Naive B cell (primary cell): ENCODE measurements around the gene HIBCH. TPM values are rescaled to one million over a fixed set of nuclear protein-coding genes. Genes with fewer than 3 reads are reported as not detected.

Source experiments
- ATAC-seq, 2 donors: fragments of 150-1000 bp; cut with Tn5 transposase; 2 replicates each; pipeline ENCODE4 v1.10.0; 2021; ENCODE audit warnings: low read depth in 2 of 2, mild to moderate bottlenecking in 2 of 2, moderate library complexity in 2 of 2
- DNase-seq: peaks from one replicate; pipeline ENCODE4 v3.0.0; 2022
- H3K27ac Mint-ChIP-seq, 6 donors: one replicate each; pipeline ENCODE4 v1.8.0; 2020 to 2022; ENCODE audit warnings: mild to moderate bottlenecking in 6 of 6, mixed read lengths in 6 of 6, moderate library complexity in 5 of 6, inconsistent platforms in 2 of 6
- H3K27me3 Mint-ChIP-seq, 3 donors: one replicate each; pipeline ENCODE4 v1.8.0; 2021 to 2022; ENCODE audit warnings: mixed read lengths in 3 of 3, mild to moderate bottlenecking in 1 of 3
- H3K36me3 Mint-ChIP-seq, 2 donors: one replicate each; pipeline ENCODE4 v1.8.0; 2020 to 2022; ENCODE audit warnings: mixed read lengths in 2 of 2, inconsistent platforms in 1 of 2, mild to moderate bottlenecking in 1 of 2
- H3K4me1 Mint-ChIP-seq, 3 donors: one replicate each; pipeline ENCODE4 v1.8.0; 2020 to 2022; ENCODE audit warnings: mixed read lengths in 3 of 3, inconsistent platforms in 1 of 3, mild to moderate bottlenecking in 1 of 3, moderate library complexity in 1 of 3
- H3K4me3 Mint-ChIP-seq, 8 donors: one replicate each; pipeline ENCODE4 v1.8.0; 2020 to 2022; ENCODE audit warnings: mild to moderate bottlenecking in 8 of 8, mixed read lengths in 8 of 8, moderate library complexity in 8 of 8, inconsistent platforms in 2 of 8
- H3K9me3 Mint-ChIP-seq, 7 donors: one replicate each; pipeline ENCODE4 v1.8.0; 2020 to 2022; ENCODE audit warnings: mixed read lengths in 7 of 7, mild to moderate bottlenecking in 5 of 7, inconsistent platforms in 2 of 7, moderate library complexity in 1 of 7
- polyA plus RNA-seq, 6 donors: library from polyadenylated mRNA; unstranded; fragments of 300-500 nt; fragmentation: Illumina TruSeq; gene quantifications; one replicate each; pipeline ENCODE4 v1.2.3, GENCODE V29; 2021; ENCODE audit warnings: low read depth in 6 of 6

Gene HIBCH
- polyA plus RNA-seq, 6 donors from 2014 or later: 11.6 to 31.7 (median 22.4) TPM

GRCh38 chr2:190180313-190181122 lies 139.1 kb downstream of the HIBCH start:
- DNase-seq: peak; percentile 48
- Mint-ChIP-seq H3K4me1 (peaks cover 16 to 22% (median 20%) of the 10 kb centered on the region in 3 donors), H3K9me3 (no peaks in the 10 kb centered on the region), H3K4me3 (peak overlapping the region; percentile 78 to 92 (median 86)), H3K36me3 (no peaks in the 10 kb centered on the region), H3K27me3 (peaks cover 0 to 10% (median 5%) of the 10 kb centered on the region in 3 donors), H3K27ac (peak overlapping the region in 1 of 6 donors; percentile 72)
- peak; percentile 77 to 80 for ATAC-seq

GRCh38 chr2:190179754-190180312 lies 139.8 kb downstream of the HIBCH start:
- DNase-seq: no peak
- peak overlapping the region; percentile 65 to 89 (median 80) for H3K4me3 Mint-ChIP-seq

GRCh38 chr2:190178066-190178722 lies 141.4 kb downstream of the HIBCH start:
- H3K27me3 Mint-ChIP-seq: peaks cover 0 to 10% (median 5%) of the 10 kb centered on the region in 3 donors
- ATAC-seq (no peak), DNase-seq (no peak)
- H3K36me3 Mint-ChIP-seq: no peaks in the 10 kb centered on the region
- H3K4me1 Mint-ChIP-seq: peaks cover 16 to 20% (median 18%) of the 10 kb centered on the region in 3 donors
- peaks cover 0 to 7% (median 1%) of the 10 kb centered on the region in 7 donors for H3K9me3 Mint-ChIP-seq
- no peak overlapping the region for H3K27ac Mint-ChIP-seq
- peak overlapping the region in 2 of 8 donors; percentile 34 to 45 for H3K4me3 Mint-ChIP-seq

More at GRCh38 chr2:190179754-190180312, 139.8 kb downstream of the HIBCH start:
- no peaks in the 10 kb centered on the region for H3K9me3 Mint-ChIP-seq
- H3K27me3 Mint-ChIP-seq: peaks cover 0 to 10% (median 5%) of the 10 kb centered on the region in 3 donors
- H3K36me3 Mint-ChIP-seq: no peaks in the 10 kb centered on the region
- peak overlapping the region in 3 of 6 donors; percentile 18 to 65 (median 30) for H3K27ac Mint-ChIP-seq
- peaks cover 16 to 22% (median 20%) of the 10 kb centered on the region in 3 donors for H3K4me1 Mint-ChIP-seq
- ATAC-seq: no peak

GRCh38 chr2:190177249-190178040 lies 142.2 kb downstream of the HIBCH start:
- peaks cover 0 to 10% (median 5%) of the 10 kb centered on the region in 3 donors for H3K27me3 Mint-ChIP-seq
- H3K4me3 Mint-ChIP-seq: peak overlapping the region in 2 of 8 donors; percentile 34 to 45
- ATAC-seq: no peak

GRCh38 chr2:190173392-190173791 lies 146.2 kb downstream of the HIBCH start:
- H3K27me3 Mint-ChIP-seq: peaks cover 0 to 10% (median 0%) of the 10 kb centered on the region in 3 donors
- H3K4me3 Mint-ChIP-seq: no peak overlapping the region
- ATAC-seq (no peak), DNase-seq (no peak)
- H3K9me3 Mint-ChIP-seq: peaks cover 0 to 13% (median 8%) of the 10 kb centered on the region in 7 donors
- H3K4me1 Mint-ChIP-seq: peaks cover 0 to 2% (median 0%) of the 10 kb centered on the region in 3 donors
- H3K27ac Mint-ChIP-seq: no peak overlapping the region
- peaks cover 0 to 6% of the 10 kb centered on the region in 2 donors for H3K36me3 Mint-ChIP-seq

More at GRCh38 chr2:190177249-190178040, 142.2 kb downstream of the HIBCH start:
- Mint-ChIP-seq H3K36me3 (no peaks in the 10 kb centered on the region), H3K9me3 (peaks cover 0 to 7% (median 2%) of the 10 kb centered on the region in 7 donors), H3K4me1 (peaks cover 16 to 20% (median 18%) of the 10 kb centered on the region in 3 donors), H3K27ac (no peak overlapping the region)
- no peak for DNase-seq

- H3K36me3 Mint-ChIP-seq: peaks cover 0 to 10% of the 10 kb centered on the region in 2 donors
- no peak overlapping the region for H3K27ac Mint-ChIP-seq
- DNase-seq (no peak), ATAC-seq (no peak)
- H3K27me3 Mint-ChIP-seq: no peaks in the 10 kb centered on the region
- H3K4me1 Mint-ChIP-seq: no peaks in the 10 kb centered on the region
- peaks cover 6 to 31% (median 16%) of the 10 kb centered on the region in 7 donors for H3K9me3 Mint-ChIP-seq
- H3K4me3 Mint-ChIP-seq: no peak overlapping the region
Measured at GRCh38 chr2:190170673-190171072, 149.0 kb downstream of the HIBCH start.

GRCh38 chr2:190169221-190170072 lies 150.2 kb downstream of the HIBCH start:
- peak overlapping the region in 1 of 8 donors; percentile 14 for H3K4me3 Mint-ChIP-seq
- no peak for ATAC-seq
- DNase-seq: no peak
- H3K27ac Mint-ChIP-seq: no peak overlapping the region
- no peaks in the 10 kb centered on the region for H3K4me1 Mint-ChIP-seq
- H3K36me3 Mint-ChIP-seq: peaks cover 0 to 10% of the 10 kb centered on the region in 2 donors
- H3K9me3 Mint-ChIP-seq: peaks cover 6 to 36% (median 16%) of the 10 kb centered on the region in 7 donors
- no peaks in the 10 kb centered on the region for H3K27me3 Mint-ChIP-seq

GRCh38 chr2:190167702-190168101 lies 151.9 kb downstream of the HIBCH start:
- no peaks in the 10 kb centered on the region for H3K4me1 Mint-ChIP-seq
- H3K4me3 Mint-ChIP-seq: no peak overlapping the region
- H3K36me3 Mint-ChIP-seq: peaks cover 0 to 10% of the 10 kb centered on the region in 2 donors
- ATAC-seq (no peak), DNase-seq (no peak)
- no peak overlapping the region for H3K27ac Mint-ChIP-seq
- no peaks in the 10 kb centered on the region for H3K27me3 Mint-ChIP-seq
- H3K9me3 Mint-ChIP-seq: peaks cover 6 to 32% (median 12%) of the 10 kb centered on the region in 7 donors

GRCh38 chr2:190165491-190165890 lies 154.1 kb downstream of the HIBCH start:
- Mint-ChIP-seq H3K9me3 (peaks cover 6 to 32% (median 12%) of the 10 kb centered on the region in 7 donors), H3K4me3 (peak overlapping the region in 1 of 8 donors; percentile 6), H3K36me3 (peaks cover 0 to 10% of the 10 kb centered on the region in 2 donors), H3K4me1 (no peaks in the 10 kb centered on the region), H3K27ac (no peak overlapping the region), H3K27me3 (no peaks in the 10 kb centered on the region)
- no peak for ATAC-seq
- no peak for DNase-seq

GRCh38 chr2:190162851-190163250 lies 156.8 kb downstream of the HIBCH start:
- no peak overlapping the region for H3K4me3 Mint-ChIP-seq
- no peak for ATAC-seq
- no peak overlapping the region for H3K27ac Mint-ChIP-seq

GRCh38 chr2:190159453-190159852 lies 160.2 kb downstream of the HIBCH start:
- H3K4me1 Mint-ChIP-seq: peaks cover 0 to 5% (median 0%) of the 10 kb centered on the region in 3 donors
- H3K27me3 Mint-ChIP-seq: peaks cover 0 to 7% (median 0%) of the 10 kb centered on the region in 3 donors
- H3K27ac Mint-ChIP-seq: no peak overlapping the region
- ATAC-seq (no peak), DNase-seq (no peak)
- no peaks in the 10 kb centered on the region for H3K36me3 Mint-ChIP-seq
- no peak overlapping the region for H3K4me3 Mint-ChIP-seq
- no peaks in the 10 kb centered on the region for H3K9me3 Mint-ChIP-seq

More at GRCh38 chr2:190162851-190163250, 156.8 kb downstream of the HIBCH start:
- H3K36me3 Mint-ChIP-seq: no peaks in the 10 kb centered on the region
- H3K27me3 Mint-ChIP-seq: no peaks in the 10 kb centered on the region
- no peak for DNase-seq
- H3K4me1 Mint-ChIP-seq: peaks cover 0 to 2% (median 0%) of the 10 kb centered on the region in 3 donors
- peaks cover 0 to 19% (median 8%) of the 10 kb centered on the region in 7 donors for H3K9me3 Mint-ChIP-seq
